COLO829 (cell line): ENCODE data around the gene VTCN1.
A peak's percentile ranks its signal among the peaks of the same experiment; 100 is the strongest.
"Not testable (repeated sequence)": the region's sequence is repeated elsewhere in the genome, so short reads cannot be mapped to it uniquely, and the experiment has no call there.

Experiments
- DNase-seq: peaks from one replicate; pipeline ENCODE4 v3.0.0; 2012; ENCODE audit warnings: low spot score

Gene VTCN1

GRCh38 chr1:117122330-117123025 is 88.2 kb downstream of the VTCN1 start:
- DNase-seq, result no peak

GRCh38 chr1:117121589-117122329 is 89.0 kb downstream of the VTCN1 start, which contains the start of gene TRIM45:
TRIM45 (minus strand) TSS chr1:117121749; CDS start chr1:117121201, 548 bp downstream.
- peak; percentile 68 for DNase-seq

DNA sequence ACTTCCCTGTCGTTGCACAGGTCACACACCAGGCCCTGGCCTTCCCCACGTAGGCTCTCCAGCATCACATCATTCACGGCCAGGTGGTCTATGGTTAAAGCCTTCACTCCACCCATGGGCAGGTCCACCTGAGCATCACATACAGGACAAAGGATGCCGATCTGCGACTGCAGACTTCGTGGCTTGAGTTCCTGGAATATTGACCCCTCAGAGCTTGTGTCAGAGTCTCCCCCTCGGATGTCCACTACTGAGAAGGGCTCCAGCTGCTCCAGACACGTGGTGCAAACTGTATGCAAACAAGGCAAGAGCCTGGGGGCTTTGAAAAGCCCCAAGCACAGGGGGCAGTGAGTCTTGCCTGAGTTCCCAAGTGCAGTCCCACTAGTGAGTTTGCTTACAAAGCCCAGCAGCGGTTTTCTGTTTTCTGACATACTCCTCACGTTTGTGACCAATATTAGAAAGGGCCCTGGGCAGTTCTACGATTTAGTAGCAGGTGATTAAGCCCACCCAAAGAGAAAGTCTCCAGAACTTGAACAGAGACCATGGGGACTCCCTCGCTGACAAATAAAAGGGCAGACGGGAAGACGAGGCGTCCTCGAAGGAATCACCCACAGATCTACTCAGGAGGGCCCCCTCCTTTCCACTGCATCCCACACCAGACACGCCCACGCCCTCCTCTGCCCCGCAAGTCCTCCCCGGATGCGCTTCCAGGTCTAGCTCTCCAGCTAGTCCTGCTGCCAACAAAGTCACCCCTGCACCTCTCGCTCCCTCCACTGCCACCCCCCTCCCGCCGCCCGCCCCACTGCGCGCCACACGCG is 89.7 kb downstream of the VTCN1 start:
- no peak for DNase-seq

- not testable (repeated sequence) for DNase-seq
Observed at GRCh38 chr1:117119144-117119543, 91.6 kb downstream of the VTCN1 start.

DNA sequence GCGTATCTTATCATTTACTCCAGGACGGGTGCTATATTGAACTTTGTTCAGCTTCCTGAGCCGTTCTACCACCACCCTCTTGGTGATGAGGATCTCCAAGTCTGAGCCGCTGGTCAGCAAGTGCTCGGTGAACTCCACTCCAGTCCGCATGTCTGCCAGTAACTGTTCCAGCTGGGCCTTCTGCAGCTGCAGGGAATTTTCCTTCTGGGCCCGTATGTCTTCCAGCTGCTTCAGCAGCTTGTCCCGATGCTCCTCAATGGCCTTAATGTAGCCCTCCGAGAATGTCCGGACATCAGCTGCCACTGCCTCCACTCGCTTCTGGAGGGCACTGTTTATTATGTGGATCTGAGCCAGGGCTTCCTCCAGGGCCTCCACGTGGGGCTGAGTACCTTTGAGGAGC is 92.6 kb downstream of the VTCN1 start:
- DNase-seq, result no peak

- no peak for DNase-seq
Observed at GRCh38 chr1:117117697-117118096, 93.0 kb downstream of the VTCN1 start.

- DNase-seq, result no peak
Observed at GRCh38 chr1:117116784-117117130, 94.0 kb downstream of the VTCN1 start.

- DNase-seq, result no peak
Observed at GRCh38 chr1:117116090-117116783, 94.5 kb downstream of the VTCN1 start.

DNA sequence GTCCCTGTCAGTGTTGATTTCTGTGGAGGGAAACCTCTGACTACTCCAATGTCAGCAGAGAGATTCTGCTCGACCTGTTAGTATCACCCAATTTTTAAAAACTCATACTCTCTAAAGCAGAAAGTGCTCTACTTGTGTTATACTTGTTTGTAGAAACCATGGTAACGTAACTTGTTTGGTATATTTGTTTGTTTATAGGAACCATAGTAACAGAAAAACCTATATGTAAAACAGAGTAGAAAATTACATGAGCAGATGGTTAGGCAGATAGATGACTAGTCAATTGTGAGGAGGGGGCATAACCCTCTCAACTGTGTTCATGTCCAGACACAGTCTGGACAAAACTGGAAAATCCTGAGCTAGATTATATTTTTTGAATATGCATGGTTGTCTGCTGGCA is 95.8 kb downstream of the VTCN1 start:
- DNase-seq, result no peak

DNA sequence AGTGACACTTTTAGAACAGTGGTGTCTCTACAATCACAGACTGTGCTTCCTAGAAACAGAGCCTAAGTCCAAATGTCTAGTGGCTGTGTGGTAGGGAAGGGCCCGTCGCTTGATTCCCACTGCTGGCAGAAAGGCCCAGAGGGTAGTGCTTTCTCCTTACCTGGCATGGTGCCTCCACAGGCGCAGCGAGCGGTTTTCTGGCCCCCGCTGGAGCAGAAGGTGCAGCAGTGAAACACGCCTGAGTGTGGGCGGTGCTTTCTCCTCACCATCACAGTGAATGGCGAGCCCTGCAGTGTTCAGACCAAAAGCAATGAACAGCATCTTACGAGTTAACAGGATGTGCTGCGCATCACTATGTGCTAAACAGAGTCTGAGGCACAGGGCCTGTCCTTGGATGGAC is 97.5 kb downstream of the VTCN1 start:
- no peak for DNase-seq

- no peak for DNase-seq
Observed at GRCh38 chr1:117112047-117112717, 98.5 kb downstream of the VTCN1 start.

GRCh38 chr1:117110774-117111173 is 100.0 kb downstream of the VTCN1 start:
- no peak for DNase-seq

DNA sequence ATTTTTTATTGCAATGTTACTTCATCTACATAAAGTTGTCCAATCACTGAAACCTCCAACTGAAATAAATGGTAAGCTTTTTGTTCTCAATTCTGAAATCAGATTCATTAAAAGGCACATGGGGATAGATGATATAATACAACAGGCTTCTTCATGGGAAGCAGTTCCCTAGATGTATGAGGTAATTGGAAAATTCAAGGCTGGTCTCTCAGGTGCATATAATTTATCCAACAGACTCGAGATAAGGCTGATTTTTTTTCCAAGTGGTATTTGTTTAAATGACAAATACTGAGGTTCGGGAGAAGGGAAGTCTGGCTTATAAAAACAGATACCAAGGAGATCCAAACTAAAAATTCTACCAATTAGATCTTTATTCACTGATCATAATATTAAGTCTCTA is 103.4 kb downstream of the VTCN1 start:
- DNase-seq, result no peak

GRCh38 chr1:117106478-117106877 is 104.2 kb downstream of the VTCN1 start:
- DNase-seq, result no peak

GRCh38 chr1:117105722-117106121 is 105.0 kb downstream of the VTCN1 start:
- no peak for DNase-seq

DNA sequence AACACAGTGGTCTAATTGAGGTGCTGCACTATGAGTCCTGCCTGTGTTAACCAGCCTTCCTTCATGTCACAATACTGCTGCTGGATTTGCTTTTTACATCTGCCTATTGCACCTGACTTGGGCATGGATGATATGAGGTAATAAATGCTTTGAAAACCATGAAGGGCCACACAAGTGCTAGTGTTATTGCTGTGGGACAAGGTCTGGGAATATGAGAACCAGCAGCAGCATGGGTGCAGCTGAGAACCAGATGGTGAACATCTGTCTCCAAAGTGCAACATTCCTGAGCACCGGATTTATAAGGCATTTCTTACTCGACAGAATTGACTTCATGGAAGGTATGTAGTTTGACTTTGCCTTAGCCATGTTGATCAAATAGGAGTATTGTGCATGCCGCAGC is 105.7 kb downstream of the VTCN1 start:
- DNase-seq, result no peak

DNA sequence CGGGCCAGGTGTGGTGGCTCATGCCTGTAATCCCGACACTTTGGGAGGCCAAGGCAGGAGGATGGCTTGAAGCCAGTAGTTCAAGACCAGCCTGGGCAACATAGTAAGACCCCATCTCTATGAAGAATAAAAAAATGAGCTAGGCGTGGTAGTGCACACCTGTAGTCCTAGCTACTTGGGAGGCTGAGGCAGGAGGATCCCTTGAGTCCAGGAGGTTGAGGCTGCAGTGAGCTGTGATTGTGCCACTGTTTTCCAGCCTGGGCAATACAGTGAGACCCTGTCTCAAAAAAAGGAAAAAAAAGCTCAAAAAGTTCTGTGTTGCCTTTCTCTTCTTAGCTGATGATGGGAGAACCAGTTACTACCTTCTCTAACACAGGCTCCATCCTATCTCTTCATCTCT is 108.9 kb downstream of the VTCN1 start:
- DNase-seq, result not testable (repeated sequence)

- DNase-seq, result no peak
Observed at GRCh38 chr1:117101334-117101733, 109.4 kb downstream of the VTCN1 start.

DNA sequence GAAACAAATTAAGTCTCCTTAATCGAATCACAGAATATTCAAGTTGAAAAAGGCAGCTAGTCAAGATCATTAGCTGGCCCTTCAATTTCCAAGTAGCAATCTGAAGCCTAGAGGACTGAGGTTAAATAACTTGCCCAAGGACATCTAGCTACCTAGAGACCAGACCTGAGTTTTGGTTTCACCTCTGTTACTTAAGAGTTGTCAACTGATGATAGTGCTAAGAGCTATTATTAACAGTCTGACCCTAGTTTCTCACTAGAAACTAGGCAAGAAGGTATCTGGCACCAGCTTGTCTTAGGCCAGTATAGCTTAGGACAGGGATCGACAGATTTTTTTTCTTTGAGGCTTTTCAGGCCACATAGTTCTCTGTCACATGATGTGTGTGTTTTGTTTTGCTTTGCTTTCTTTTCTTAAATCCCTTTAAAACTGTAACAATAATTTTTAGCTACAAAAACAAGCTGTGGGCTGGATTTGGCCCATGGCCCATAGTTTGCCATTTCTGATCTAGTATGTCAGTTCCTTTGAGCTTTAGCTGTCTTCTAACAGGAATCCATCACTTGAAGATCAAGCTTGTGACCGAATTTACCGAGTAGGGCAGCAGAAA is 112.3 kb downstream of the VTCN1 start:
- DNase-seq, result no peak

DNA sequence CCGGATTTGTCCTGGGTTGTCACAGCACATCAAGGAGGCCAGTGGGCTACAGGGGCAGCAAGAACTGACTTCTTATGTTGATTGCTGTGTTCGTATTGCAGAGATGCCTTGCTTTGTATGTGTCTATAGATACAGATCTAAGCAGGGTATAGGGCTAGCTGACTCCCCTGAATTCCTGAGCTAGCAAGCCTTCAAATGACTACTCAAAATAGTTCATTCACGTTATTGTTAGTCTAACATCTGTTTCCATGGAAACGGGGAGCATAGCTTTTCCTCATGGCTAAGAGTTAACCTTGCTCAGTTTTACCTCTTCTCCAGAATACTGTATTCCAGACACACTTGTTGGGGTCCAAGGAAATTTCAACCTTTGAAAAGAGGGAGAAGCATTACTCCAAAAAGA is 113.3 kb downstream of the VTCN1 start:
- DNase-seq, result no peak

- no peak for DNase-seq
Observed at GRCh38 chr1:117096951-117097408, 113.7 kb downstream of the VTCN1 start.
